Psoas muscle (tissue), 8 donors: Measurements from ENCODE around the gene VWA5B1. TPM values are rescaled to one million over a fixed set of nuclear protein-coding genes. Genes with fewer than 3 reads are reported as not detected.

ENCODE experiments used
- ATAC-seq, 4 donors: fragments of 200-7000 bp; cut with Tn5 transposase; one replicate each; pipeline ENCODE4 v1.9.1; 2020; ENCODE audit warnings: moderate library complexity in 3 of 4, mild to moderate bottlenecking in 2 of 4
- DNase-seq, 2 donors: peaks; one replicate each; pipeline ENCODE4 v3.0.0-alpha.2; 2020
- H3K27ac ChIP-seq: fragments of 200-600 bp; one replicate; pipeline ENCODE4 v1.8.0; 2022
- H3K27me3 ChIP-seq, 3 donors: fragments of 200-600 bp in 1 of 3; one replicate each; pipeline versions ENCODE4 v1.6.1 to v1.8.0; 2013 to 2022; ENCODE audit warnings: low read length in 2 of 3, mild to moderate bottlenecking in 2 of 3, moderate library complexity in 1 of 3; ENCODE audit not compliant: insufficient read depth in 3 of 3
- H3K36me3 ChIP-seq, 2 donors: fragments of 200-600 bp in 1 of 2; one replicate each; pipeline versions ENCODE4 v1.6.1 to v1.8.0; 2013 to 2022; ENCODE audit warnings: low read depth in 1 of 2, mild to moderate bottlenecking in 1 of 2, moderate library complexity in 1 of 2; ENCODE audit not compliant: insufficient read depth in 1 of 2
- H3K4me1 ChIP-seq: fragments of 200-600 bp; one replicate; pipeline ENCODE4 v1.8.0; 2022
- H3K4me3 ChIP-seq: fragments of 200-600 bp; one replicate; pipeline ENCODE4 v1.8.0; 2022; ENCODE audit warnings: mild to moderate bottlenecking
- H3K9me3 ChIP-seq: fragments of 200-600 bp; one replicate; pipeline ENCODE4 v1.8.0; 2022
- CTCF ChIP-seq: fragments of 200-600 bp; IDR thresholded peaks from one replicate; pipeline ENCODE4 v1.8.0; 2022; ENCODE audit warnings: antibody characterized with exemption
- WGBS, 3 donors: extraction: QIAGEN DNeasy Blood & Tissue Kit; methylation state at CpG; one replicate each; pipeline versions ENCODE4 v1.1.6 to v1.1.7; 2013; 5-methylcytosine and 5-hydroxymethylcytosine counted together
- intact Hi-C, 2 donors: fragments of 100-400 bp; cut with DNase I; formaldehyde crosslinking; loops; one replicate each; pipeline versions ENCODE4 v1.11.0 to v1.14.2; 2022
- polyA plus RNA-seq, 3 donors: library from polyadenylated mRNA; stranded (reverse); fragments of 200-250 nt; gene quantifications; one replicate each; pipeline ENCODE4 v1.2.3, GENCODE V29; 2013
- total RNA-seq, 4 donors: library from RNA; stranded (reverse); fragmentation: NEBNext Ultra II Directional in 2 of 4; extraction: Animal tissue kit (Norgen Biotek cat#: 25700) in 2 of 4; gene quantifications; one replicate each; pipeline versions ENCODE4 v1.2.1 to v1.2.4, GENCODE V29; 2021 to 2023
- donor health status: healthy with polysubstance abuse.
- donor health status: DM: no; HTN: no; CAD: no; lungs with moderate emphysema.
- donor health status: Bipolar disorder and iron deficiency.
- donor health status: healthy.
- donor health status: DM: yes; HTN: yes; CAD: no.
- donor health status: DM: no; HTN: no; CAD: no.
- donor health status: DM: no; HTN: no; CAD: no.
- donor health status: DM: yes; HTN: yes; CAD: no.

VWA5B1 gene
- total and polyA plus RNA-seq, 7 donors = under 0.01 to 0.17 (median 0.12) TPM; not detected in 4

- no peaks in the 10 kb centered on the region for H3K4me1 ChIP-seq
- 31 to 49% (median 40%) methylated on average over 8 of the region's 8 CpGs for WGBS, 3 donors
- no peak overlapping the region for H3K27ac ChIP-seq
- intact Hi-C loops = loop anchor here (5.0 to 10.0 kb wide), 2 partner anchors 112 to 161 kb away; partner anchors contain the start of gene CAMK2N1 (in 1 of the 2)
- ATAC-seq = no peak
- no peaks in the 10 kb centered on the region for H3K36me3 ChIP-seq
- no peaks in the 10 kb centered on the region for H3K9me3 ChIP-seq
- no peak for TF ChIP-seq CTCF
- peaks cover 0 to 14% (median 3%) of the 10 kb centered on the region in 3 donors for H3K27me3 ChIP-seq
- H3K4me3 ChIP-seq = no peak overlapping the region
- DNase-seq = no peak
These were observed 82.6 kb downstream of the VWA5B1 start for GRCh38 chr1:20373286-20373685.

- ATAC-seq = no peak
- peaks cover 0 to 10% (median 3%) of the 10 kb centered on the region in 3 donors for H3K27me3 ChIP-seq
- no peak overlapping the region for H3K4me3 ChIP-seq
- H3K36me3 ChIP-seq = no peaks in the 10 kb centered on the region
- TF ChIP-seq CTCF = no peak
- 53 to 70% (median 69%) methylated on average over 2 of the region's 2 CpGs for WGBS, 3 donors
- intact Hi-C loops = loop anchor here (5.0 to 10.0 kb wide), 2 partner anchors 111 to 161 kb away; partner anchors contain the start of gene CAMK2N1 (in 1 of the 2)
- H3K27ac ChIP-seq = no peak overlapping the region
- H3K9me3 ChIP-seq = no peaks in the 10 kb centered on the region
- H3K4me1 ChIP-seq = no peaks in the 10 kb centered on the region
- no peak for DNase-seq
These were observed 83.1 kb downstream of the VWA5B1 start for GRCh38 chr1:20373764-20374163.

GRCh38 chr1:20375563-20375962 lies 84.9 kb downstream of the VWA5B1 start:
- WGBS, 3 donors = 72 to 82% (median 74%) methylated on average over 8 of the region's 8 CpGs
- H3K27me3 ChIP-seq = peaks cover 0 to 5% (median 3%) of the 10 kb centered on the region in 3 donors
- no peak overlapping the region for H3K4me3 ChIP-seq
- H3K4me1 ChIP-seq = no peaks in the 10 kb centered on the region
- H3K27ac ChIP-seq = no peak overlapping the region
- TF ChIP-seq CTCF = no peak
- intact Hi-C loops = loop anchor here (5.0 to 10.0 kb wide), 2 partner anchors 109 to 117 kb away; partner anchors contain the start of gene CAMK2N1 (in 1 of the 2)
- ATAC-seq = no peak
- H3K36me3 ChIP-seq = no peaks in the 10 kb centered on the region
- no peak for DNase-seq
- no peaks in the 10 kb centered on the region for H3K9me3 ChIP-seq

GRCh38 chr1:20376171-20376570 lies 85.5 kb downstream of the VWA5B1 start:
- 76 to 86% (median 81%) methylated on average over 4 of the region's 4 CpGs for WGBS, 3 donors
- H3K4me1 ChIP-seq = no peaks in the 10 kb centered on the region
- H3K4me3 ChIP-seq = no peak overlapping the region
- H3K27me3 ChIP-seq = peaks cover 0 to 3% (median 0%) of the 10 kb centered on the region in 3 donors
- ATAC-seq = no peak
- no peak for DNase-seq
- H3K36me3 ChIP-seq = no peaks in the 10 kb centered on the region
- H3K27ac ChIP-seq = no peak overlapping the region
- no peak for TF ChIP-seq CTCF
- no peaks in the 10 kb centered on the region for H3K9me3 ChIP-seq
- intact Hi-C loops = loop anchor here (5.0 to 10.0 kb wide), 2 partner anchors 109 to 116 kb away; partner anchors contain the start of gene CAMK2N1 (in 1 of the 2)
